Measurements from ENCODE around the gene WIF1.

WIF1 gene

DNA sequence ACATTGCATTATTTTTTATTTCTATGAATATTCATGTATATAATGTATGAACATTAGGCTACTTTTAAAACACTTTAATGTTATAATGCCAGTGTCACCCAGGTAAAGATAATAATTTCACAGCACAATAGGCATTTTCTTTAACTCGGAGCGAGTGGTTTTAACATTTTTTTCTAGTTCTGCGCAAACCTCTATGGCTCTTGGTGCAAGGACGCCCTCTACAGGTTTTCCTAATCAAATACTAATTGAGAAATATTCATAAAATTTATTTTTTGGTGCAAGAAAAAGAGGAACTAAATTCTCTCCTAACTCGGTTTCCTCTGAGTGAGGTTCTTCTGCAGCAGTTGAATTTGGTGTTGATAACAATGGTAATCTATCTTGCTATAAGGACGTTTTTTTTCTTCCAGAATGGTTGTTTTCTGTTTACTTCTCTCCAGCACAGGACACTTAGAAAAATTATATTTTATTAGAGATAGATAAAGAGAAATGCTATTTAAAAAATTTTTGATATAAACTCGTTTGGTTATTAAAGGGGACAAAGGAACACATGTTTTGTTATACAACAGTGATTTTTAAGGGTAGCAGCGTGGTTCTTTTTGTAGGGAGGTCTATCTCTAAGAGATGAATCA is 2.4 kb upstream of the WIF1 start:
- DNase-seq = peak in 1 of 56 donors; percentile 7

DNA sequence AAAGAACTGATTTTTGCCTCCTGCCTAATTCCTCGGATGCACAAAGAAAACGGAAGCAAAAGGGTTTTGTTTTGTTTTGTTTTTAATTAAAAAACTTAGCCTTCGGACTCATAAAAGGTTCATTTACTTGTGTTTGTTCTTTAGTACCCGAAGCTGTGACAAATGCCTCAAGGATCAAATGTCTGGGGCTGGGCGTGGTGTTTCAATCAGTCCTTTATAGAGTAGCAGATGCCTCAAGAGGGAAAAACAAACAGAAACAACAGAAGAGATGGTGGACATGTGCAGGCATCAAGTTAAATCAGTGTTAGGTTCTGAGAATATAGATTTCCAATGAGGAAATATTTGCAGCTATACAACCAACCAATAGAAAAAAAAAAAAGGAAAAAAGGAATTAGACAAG is 1.6 kb upstream of the WIF1 start:
- DNase-seq = no peak

DNA sequence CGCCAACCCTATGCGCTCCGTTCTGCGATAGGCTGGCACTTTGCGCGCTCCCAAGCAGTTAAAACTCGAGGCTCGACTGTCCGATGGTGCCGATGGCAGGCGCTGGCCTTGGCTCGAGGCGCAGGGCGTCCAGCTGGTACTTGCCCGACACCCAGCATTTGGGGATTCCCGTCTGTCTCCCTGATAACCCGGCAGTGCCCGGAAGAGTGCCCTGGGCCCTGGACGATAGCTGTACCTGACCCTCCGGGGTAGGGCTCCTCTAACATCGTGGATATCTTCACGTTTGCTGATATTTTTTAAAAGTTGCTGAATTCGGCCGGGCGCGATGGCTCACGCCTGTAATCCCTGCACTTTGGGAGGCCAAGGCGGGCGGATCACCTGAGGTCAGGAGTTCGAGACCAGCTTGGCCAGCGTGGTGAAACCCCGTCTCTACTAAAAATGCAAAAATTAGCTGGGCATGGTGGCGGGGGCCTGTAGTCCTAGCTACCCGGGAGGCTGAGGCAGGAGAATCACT is 908 bp upstream of the WIF1 start:
- no peak for DNase-seq

DNA sequence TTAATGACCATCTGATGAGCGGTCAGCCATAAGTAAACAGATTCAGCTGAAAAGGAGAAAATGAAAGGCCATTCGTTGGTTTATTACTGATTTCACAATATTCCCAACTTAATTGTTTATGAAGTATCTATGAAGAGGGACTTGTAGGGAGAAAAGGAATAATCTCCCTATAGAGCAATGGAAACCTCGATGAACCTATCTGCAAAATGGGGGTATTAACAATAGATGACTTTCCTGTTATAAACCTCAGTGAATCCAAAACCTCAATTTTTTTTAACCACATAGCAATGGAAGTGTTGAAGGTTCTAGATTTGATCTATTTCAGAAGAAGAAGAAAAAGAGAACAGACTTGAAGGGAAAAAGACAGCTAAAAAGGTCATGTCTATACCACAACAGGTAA is 2.0 kb downstream of the WIF1 start:
- no peak for DNase-seq

DNA sequence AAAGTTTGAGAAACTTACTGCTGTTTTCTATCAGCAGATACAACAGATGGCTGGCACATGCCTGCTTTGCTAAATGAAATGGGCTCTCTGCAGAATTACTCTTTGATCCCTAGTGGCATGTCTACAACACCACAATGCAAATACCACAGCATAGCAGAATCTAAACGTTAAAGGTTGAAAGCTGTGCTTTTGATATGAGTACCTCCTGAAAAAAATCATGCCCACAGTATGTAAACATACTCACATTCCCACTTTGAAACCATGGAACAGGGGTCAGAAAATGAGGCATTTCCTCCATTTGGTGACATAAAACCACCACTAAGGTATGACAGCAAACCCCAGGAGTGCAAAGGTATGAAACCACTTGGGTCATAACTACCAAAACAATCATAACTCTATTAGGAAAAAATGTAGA is 7.5 kb downstream of the WIF1 start:
- DNase-seq = no peak

DNA sequence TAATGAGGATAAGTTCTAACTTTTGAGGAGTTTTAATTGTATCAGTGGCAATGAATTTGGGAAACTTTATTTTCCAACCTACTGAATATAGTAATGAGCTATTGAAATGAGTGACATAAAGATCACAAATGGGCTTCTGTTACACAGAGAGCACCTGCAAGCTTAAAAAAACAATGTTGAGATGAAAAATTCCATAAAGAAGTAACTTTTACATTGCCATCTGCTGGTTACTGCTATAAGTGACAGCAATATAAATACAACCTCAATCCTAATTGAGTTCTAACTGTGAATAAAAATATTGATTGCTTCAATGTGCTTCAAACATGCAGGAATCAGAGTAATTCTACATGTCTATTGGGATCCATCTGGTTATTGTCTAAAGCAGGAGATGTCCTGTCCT is 14.2 kb downstream of the WIF1 start:
- DNase-seq = no peak

DNA sequence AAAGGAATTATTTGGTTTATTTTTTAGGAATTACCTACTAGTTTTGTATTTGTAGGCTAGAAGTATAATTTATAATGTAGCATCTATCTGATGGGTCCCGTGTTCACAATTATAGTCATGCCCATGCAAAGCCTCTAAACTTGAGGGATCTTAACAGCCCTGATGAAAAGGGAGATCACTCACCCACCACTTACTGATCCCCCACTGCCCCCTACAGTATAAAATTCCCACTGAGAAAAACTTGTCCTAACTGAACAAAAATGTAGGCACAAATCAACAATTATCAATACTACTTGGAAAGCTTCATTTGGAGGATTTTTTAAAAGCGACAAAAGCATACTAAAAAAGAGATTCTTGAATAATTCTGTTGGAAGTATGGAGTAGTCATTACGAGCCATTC is 21.0 kb downstream of the WIF1 start:
- DNase-seq = no peak

DNA sequence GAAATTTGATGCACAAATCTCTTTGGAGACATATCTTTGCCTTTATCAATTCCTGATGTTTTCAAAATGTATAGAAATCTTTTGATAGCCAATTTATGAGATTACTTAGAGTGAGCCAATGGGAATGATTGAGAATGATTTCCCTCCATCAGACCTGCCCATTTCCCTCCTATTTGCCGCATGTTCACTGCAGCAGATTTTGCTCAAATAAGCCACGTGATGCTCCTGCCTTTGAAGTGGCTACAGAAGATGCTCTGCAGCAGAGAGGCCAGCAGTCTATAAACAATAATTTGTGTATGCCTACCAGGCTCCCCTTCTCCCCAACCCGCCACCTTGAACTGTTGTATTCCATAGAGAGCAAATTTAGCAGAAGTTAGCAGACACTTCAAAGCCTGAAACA is 21.9 kb downstream of the WIF1 start:
- DNase-seq = no peak

DNA sequence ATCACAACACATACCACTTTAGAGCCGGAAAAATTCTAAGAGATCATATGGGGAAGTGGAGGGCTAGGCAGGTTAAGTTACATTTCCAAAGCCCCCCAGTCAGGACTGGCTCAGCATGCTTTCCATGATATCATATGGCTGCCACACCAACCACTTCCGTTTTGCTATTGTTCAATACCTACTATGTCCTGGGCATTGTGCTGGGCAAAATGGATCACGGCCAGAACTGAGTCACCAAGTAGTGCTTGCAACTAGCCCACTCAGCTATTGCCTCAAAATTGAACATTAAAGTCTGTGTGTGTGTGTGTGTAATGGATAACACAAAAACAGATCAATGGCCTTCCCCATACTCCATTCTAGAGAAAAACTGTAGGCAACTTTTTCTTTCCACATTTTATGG is 22.7 kb downstream of the WIF1 start:
- DNase-seq = no peak

DNA sequence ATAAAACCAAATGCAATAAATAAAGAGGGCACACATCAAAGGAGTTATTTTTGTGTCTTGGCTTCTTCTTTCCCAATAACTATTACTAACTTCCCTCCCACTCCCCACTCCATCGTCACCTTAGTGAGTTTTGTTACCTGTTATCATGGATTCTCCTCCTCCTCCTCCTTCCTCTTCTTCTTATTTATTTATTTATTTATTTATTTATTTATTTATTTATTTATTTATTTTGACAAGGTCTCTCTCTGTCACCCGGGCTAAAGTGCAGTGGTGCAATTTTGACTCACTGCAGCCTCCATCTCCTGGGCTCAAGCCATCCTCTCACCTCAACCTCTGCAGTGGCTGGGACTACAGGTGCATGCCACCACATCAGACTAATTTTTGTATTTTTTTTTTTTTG is 26.4 kb downstream of the WIF1 start:
- no peak for DNase-seq

DNA sequence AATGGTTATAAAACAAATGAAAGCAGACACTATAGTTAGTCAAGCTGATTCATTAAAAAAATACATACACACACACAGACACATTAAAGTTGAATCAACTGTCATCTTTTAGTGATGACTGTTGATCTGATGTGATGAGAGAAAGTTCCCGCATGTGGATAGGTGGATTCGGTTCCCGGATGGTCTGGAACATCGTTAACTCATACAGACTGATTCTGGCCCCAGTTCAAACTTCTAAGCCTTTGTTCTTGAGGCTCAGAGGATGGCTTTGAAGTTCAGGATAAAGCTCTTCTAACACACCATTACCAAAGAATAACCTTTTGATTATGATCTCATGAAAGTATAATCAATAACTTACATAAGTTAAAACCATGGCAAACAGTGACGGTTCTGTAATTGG is 27.5 kb downstream of the WIF1 start:
- DNase-seq = no peak

DNA sequence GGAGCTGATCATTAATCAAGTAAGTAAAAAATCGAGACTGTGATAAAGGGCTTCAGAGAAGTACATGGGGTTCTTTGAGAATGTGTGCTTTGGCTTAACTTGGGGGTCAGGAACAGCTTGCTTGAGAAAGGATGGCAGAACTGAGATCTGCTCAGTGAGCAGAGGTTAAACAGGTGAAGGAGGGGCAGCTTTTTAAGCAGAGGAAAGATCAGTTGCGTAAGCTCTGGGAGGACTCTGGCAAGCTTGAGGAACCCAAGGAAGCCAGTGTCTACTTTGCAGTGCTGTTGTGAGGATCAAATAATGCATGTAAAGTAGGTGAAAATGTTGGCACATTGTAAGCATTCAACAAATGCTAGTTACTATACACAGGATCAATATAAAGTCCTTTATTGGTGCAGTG is 30.6 kb downstream of the WIF1 start:
- DNase-seq = no peak

DNA sequence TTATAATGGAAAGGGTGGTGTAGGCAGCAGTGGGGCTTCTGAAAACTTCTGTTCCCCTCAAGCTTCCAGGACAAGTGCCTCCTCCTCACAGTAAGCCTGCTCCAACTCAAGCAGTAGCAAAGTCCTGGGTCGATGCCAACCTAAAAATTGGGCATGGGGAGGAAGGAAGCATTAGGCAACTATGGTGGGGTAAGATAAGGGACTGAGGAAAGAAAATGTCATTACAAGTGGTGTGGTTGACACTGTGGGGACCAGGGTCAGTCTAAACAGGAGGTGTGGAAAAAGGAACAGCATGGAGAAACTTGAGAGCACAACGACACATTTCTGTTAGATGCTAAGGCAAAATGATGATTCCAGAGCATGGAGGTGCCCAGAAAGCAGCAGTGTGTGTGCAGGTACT is 34.9 kb downstream of the WIF1 start:
- DNase-seq = no peak

DNA sequence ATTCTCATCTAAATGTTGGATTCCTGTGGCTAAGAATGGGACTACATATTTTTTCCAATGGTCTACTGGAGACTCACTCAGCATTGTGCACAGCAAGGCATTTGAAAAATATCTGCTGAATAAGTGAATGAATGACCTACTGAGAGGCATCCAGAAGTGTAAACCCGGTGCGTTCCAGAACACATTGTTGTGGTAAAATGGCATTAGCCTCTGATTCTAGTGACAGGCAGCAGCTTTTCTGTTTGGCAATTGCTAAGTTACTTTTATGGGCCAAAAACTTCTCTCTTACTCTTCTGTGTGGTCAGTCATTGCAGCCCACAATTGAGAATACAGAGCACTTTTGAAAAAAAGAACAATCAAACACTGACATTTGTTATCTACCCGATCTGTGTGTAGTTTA is 36.5 kb downstream of the WIF1 start:
- no peak for DNase-seq

DNA sequence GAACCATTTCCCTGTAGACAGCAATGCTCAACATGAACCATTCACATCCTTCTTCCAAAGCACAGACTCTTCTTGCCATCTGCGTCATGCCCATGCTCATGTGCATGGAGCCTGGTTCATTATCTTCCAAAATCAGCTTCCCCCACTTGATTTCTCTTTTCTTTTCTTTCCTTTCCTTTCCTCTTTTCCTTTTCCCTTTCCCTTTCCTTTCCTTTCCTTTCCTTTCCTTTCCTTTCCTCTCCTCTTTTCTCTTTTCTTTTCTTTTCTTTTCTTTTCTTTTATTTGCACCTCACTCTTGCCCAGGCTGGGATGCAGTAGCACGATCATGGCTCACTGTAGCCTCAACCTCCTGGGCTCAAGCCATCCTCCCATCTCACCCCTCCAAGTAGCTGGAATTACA is 37.5 kb downstream of the WIF1 start:
- DNase-seq = no peak

DNA sequence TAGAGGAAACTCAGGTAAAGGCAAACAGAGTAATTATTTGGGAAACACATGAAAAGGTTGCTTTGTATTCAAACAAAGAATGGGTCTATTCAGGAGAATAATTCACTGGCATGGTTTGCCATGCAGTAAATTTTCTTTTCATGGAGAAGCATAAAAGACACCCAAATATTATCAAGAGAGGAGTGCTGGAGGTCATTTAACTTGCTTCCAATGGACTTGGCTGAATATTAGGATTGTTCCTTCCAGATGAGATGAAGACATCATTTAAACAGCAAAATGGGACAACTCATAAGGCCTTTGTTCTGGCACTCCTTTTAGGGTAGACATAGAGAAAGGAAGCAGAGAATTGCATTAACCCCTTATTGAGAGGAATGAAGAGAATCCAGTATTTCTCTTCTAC is 38.7 kb downstream of the WIF1 start:
- no peak for DNase-seq

DNA sequence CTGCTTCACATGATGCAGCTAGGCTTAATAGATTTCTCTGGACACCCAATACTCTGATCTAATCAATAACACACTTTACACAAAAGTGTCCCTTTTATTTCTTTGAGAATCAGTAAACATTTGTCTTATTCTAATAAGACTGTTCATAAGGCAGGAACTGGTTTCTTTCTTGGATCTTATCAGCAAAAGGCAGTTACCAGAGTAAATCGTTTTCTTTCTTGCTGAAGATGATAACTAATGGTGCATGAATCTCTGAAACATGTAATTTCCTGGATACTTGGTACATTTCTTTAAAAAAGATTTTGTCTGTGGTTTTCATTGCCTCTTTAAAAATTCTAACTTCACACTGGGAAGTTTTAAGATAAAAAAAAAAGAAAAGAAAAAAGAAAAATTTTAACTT is 39.6 kb downstream of the WIF1 start:
- DNase-seq = no peak

DNA sequence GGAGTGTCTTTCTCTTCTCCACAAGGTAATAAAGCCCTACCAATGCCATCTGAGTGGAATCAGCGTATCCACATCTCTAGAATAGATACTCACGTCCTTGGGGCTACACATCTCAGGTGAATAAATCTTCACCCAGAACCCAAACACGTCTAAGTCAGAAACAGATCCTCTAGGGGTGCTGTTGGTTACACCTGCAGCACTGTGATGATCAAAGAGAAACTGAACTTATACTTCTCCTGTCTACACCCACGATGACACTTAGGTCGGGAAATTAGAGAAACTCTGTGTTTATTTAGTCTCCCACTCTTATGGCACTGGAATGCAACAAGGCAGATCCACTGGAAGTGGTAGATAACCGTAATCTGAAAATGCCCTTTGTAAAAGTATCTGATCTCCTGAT is 46.2 kb downstream of the WIF1 start:
- no peak for DNase-seq

DNA sequence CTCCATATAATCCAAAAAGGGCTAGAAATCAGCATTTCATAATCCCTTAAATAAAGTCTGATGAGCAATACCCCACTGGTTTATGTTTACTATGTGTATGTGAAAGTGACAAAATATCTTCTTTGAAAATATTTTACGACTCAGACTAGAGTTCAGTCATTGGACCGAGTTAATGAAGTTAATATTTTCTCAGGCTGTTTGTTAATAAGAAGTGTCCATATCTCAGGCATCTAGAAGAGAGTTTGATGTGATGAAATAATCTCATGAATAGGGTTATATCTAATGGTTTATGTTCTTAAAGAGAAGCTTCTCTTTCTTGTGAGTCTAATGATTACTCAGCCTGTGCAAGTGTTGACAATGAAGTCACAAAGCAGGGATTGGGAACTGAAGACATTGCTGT is 51.8 kb downstream of the WIF1 start:
- DNase-seq = no peak

DNA sequence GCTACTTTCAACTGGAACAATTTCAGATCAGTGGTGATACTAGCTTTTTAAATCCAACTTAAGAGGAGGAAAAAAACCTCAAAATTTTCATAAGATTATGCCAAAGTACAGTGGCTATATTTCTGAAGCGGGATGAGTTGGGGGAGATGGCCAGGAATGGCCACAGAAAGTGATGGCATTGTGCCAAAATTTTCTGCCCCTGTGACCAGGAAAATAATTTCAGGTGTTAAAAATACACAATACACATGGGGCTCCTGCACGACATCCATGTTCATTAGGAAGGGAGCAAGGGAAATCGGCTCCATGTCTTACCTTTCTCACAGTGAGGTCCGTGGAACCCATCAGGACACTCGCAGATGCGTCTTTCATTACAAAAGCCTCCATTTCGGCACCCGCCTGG is 53.7 kb downstream of the WIF1 start:
- DNase-seq = no peak

DNA sequence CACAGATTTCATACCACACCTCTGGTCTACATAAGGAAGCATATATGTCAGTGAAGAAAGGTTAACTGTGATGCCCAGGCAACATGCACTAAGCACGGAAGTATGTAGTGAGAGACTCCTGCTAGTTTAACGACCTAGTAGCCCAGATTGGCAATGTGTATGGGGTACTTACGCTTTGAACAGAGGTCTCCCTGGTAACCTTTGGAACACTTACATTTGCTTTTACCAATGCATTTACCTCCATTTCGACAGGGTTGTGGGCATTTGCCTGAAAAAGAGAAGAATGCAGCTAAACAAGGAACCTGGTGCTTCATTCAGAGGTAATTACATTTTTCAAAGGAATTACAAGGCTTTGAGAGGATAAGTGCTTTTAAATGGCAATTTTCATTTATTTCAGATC is 65.2 kb downstream of the WIF1 start:
- no peak for DNase-seq

DNA sequence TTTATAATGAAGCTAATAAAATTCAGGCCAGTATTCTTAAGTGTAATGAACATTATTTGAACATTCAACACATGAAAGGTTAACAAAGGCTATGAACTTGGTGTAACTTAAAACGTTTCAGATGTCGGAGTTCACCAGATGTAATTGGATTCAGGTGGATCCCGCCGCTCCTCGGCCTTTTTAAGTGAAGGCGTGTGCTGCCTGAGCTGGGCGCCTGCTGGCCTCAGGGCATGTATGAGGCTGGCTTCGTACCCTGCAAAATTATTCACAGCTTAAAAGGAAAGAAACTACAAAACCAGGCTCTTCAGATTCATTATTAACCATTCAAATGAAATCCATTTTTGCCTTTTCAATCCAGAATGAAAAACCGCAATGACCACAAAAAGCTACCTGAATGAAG is 69.9 kb downstream of the WIF1 start:
- no peak for DNase-seq

DNA sequence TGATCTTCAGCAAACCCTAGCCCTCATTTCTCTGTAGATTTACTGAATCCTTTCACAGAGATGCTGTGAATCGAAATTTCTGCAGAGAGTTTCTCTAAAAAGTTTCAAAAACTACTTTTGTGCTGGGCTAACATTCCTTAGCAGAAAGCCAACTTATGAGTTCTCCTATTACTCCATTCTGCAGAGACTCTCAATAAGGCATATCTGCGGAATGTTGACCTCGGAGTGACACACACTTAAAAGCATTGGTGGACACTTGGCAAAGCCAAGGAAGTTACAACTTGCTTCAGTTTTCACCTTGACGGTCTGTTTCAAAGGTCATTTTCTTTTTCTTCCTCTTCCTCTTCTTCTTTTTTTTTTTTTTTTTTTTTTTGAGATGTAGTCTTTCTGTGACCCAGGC is 75.8 kb downstream of the WIF1 start:
- no peak for DNase-seq

DNA sequence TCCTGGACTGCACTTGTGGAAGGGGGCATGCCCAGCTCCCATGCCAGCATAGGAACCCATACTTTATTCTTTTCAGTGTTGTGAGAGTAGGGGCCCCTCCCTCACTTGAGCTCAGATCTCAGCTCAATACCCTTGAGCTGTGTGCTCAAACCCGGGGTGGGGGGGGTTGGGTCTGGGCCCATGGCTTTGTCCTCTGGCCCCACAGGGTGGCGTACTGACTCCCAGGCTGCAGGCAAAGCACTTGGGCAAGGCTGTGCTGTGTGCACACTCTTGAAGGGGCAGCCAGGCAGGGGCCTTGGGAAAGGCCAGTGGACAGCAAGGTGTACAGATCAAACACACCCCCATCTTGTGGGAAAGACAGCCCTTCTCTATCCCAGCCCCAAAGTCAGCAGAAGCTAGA is 81.8 kb downstream of the WIF1 start:
- DNase-seq = no peak

All from nucleus accumbens (tissue), 56 donors.